Activated T-cell treated with anti-CD3 and anti-CD28 coated beads, Interleukin-2, amount 50 U/mL, for 4 hours (primary cell): ENCODE data around the gene TAF1B. TPM values are rescaled to one million over a fixed set of nuclear protein-coding genes. Genes with fewer than 3 reads are reported as not detected.
"Not testable (repeated sequence)": the region's sequence is repeated elsewhere in the genome, so short reads cannot be mapped to it uniquely, and the experiment has no call there.

ENCODE experiments used
- ATAC-seq, 2 donors: fragments of 200-7000 bp; cut with Tn5 transposase; one replicate each; pipeline ENCODE4 v1.10.0; 2021
- DNase-seq: peaks from one replicate; pipeline ENCODE4 v3.0.0-alpha.2; 2020
- H3K27me3 Mint-ChIP-seq: one replicate; pipeline ENCODE4 v1.8.0; 2021; ENCODE audit warnings: low read depth, mixed read lengths
- H3K36me3 Mint-ChIP-seq: one replicate; pipeline ENCODE4 v1.8.0; 2022; ENCODE audit warnings: mixed read lengths; ENCODE audit not compliant: insufficient read depth
- H3K4me1 Mint-ChIP-seq: one replicate; pipeline ENCODE4 v1.8.0; 2021; ENCODE audit warnings: low read depth, mixed read lengths
- H3K4me3 Mint-ChIP-seq: one replicate; pipeline ENCODE4 v1.8.0; 2021; ENCODE audit warnings: mild to moderate bottlenecking, moderate library complexity, mixed read lengths
- H3K9me3 Mint-ChIP-seq: one replicate; pipeline ENCODE4 v1.8.0; 2021; ENCODE audit warnings: mixed read lengths
- total RNA-seq, 3 donors: library from RNA; stranded (reverse); gene quantifications; one replicate each; pipeline ENCODE4 v1.2.1, GENCODE V29; 2021

The TAF1B gene
- total RNA-seq, 3 donors from 2014 or later: 23.3 to 29.6 (median 26.4) TPM

GRCh38 chr2:9835068-9835467, 8.2 kb upstream of the TAF1B start:
- H3K4me1 Mint-ChIP-seq, ATAC-seq, DNase-seq, H3K27me3 Mint-ChIP-seq, H3K4me3 Mint-ChIP-seq, H3K9me3 Mint-ChIP-seq, H3K36me3 Mint-ChIP-seq: not testable (repeated sequence)

GRCh38 chr2:9836074-9836473, 7.2 kb upstream of the TAF1B start:
- H3K9me3 Mint-ChIP-seq: no peaks in the 10 kb centered on the region

GRCh38 chr2:9836517-9836916, 6.8 kb upstream of the TAF1B start:
- peaks cover 8% of the 10 kb centered on the region for H3K27me3 Mint-ChIP-seq
- ATAC-seq (no peak), DNase-seq (no peak)
- H3K4me1 Mint-ChIP-seq: no peaks in the 10 kb centered on the region
- no peaks in the 10 kb centered on the region for H3K36me3 Mint-ChIP-seq
- H3K9me3 Mint-ChIP-seq: no peaks in the 10 kb centered on the region
- H3K4me3 Mint-ChIP-seq: no peak overlapping the region

More at GRCh38 chr2:9836074-9836473, 7.2 kb upstream of the TAF1B start:
- H3K27me3 Mint-ChIP-seq: peaks cover 8% of the 10 kb centered on the region
- no peaks in the 10 kb centered on the region for H3K4me1 Mint-ChIP-seq
- H3K36me3 Mint-ChIP-seq: no peaks in the 10 kb centered on the region
- no peak for DNase-seq
- H3K4me3 Mint-ChIP-seq: no peak overlapping the region
- ATAC-seq: no peak

- no peak overlapping the region for H3K4me3 Mint-ChIP-seq
- ATAC-seq (no peak), DNase-seq (no peak)
- H3K27me3 Mint-ChIP-seq: peaks cover 3% of the 10 kb centered on the region
- no peaks in the 10 kb centered on the region for H3K4me1 Mint-ChIP-seq
- H3K9me3 Mint-ChIP-seq: no peaks in the 10 kb centered on the region
- no peaks in the 10 kb centered on the region for H3K36me3 Mint-ChIP-seq
Observed at GRCh38 chr2:9837451-9837850, 5.8 kb upstream of the TAF1B start.

GRCh38 chr2:9838391-9838790, 4.9 kb upstream of the TAF1B start:
- Mint-ChIP-seq H3K9me3 (no peaks in the 10 kb centered on the region), H3K27me3 (no peaks in the 10 kb centered on the region), H3K36me3 (no peaks in the 10 kb centered on the region), H3K4me1 (peaks cover 3% of the 10 kb centered on the region), H3K4me3 (no peak overlapping the region)
- ATAC-seq (no peak), DNase-seq (no peak)

- Mint-ChIP-seq H3K27me3 (no peaks in the 10 kb centered on the region), H3K36me3 (peaks cover 11% of the 10 kb centered on the region), H3K9me3 (no peaks in the 10 kb centered on the region), H3K4me1 (peaks cover 33% of the 10 kb centered on the region), H3K4me3 (peak overlapping the region; percentile 87)
- DNase-seq (no peak), ATAC-seq (no peak)
Observed at GRCh38 chr2:9842487-9843228, 616 bp upstream of the TAF1B start.

GRCh38 chr2:9844036-9844483, 786 bp downstream of the TAF1B start:
- H3K27me3 Mint-ChIP-seq: no peaks in the 10 kb centered on the region
- ATAC-seq: no peak
- no peaks in the 10 kb centered on the region for H3K9me3 Mint-ChIP-seq
- DNase-seq: no peak
- H3K4me1 Mint-ChIP-seq: peaks cover 38% of the 10 kb centered on the region
- peak overlapping the region; percentile 87 for H3K4me3 Mint-ChIP-seq
- peaks cover 15% of the 10 kb centered on the region for H3K36me3 Mint-ChIP-seq

GRCh38 chr2:9844576-9844975, 1.3 kb downstream of the TAF1B start:
- peak; percentile 29 to 46 for ATAC-seq
- Mint-ChIP-seq H3K9me3 (no peaks in the 10 kb centered on the region), H3K4me3 (peak overlapping the region; percentile 87), H3K4me1 (peaks cover 38% of the 10 kb centered on the region), H3K36me3 (peaks cover 15% of the 10 kb centered on the region), H3K27me3 (no peaks in the 10 kb centered on the region)
- DNase-seq: no peak

- peaks cover 38% of the 10 kb centered on the region for H3K4me1 Mint-ChIP-seq
- no peak overlapping the region for H3K4me3 Mint-ChIP-seq
- no peak for ATAC-seq
- H3K9me3 Mint-ChIP-seq: no peaks in the 10 kb centered on the region
- DNase-seq: no peak
- no peaks in the 10 kb centered on the region for H3K27me3 Mint-ChIP-seq
- H3K36me3 Mint-ChIP-seq: peaks cover 29% of the 10 kb centered on the region
Observed at GRCh38 chr2:9846554-9846953, 3.3 kb downstream of the TAF1B start.

- Mint-ChIP-seq H3K27me3 (no peaks in the 10 kb centered on the region), H3K9me3 (no peaks in the 10 kb centered on the region), H3K4me3 (no peak overlapping the region), H3K36me3 (peaks cover 32% of the 10 kb centered on the region), H3K4me1 (peaks cover 38% of the 10 kb centered on the region)
- ATAC-seq (no peak), DNase-seq (no peak)
Observed at GRCh38 chr2:9847140-9847539, 3.9 kb downstream of the TAF1B start.

- peaks cover 4% of the 10 kb centered on the region for H3K4me1 Mint-ChIP-seq
- H3K9me3 Mint-ChIP-seq: peaks cover 9% of the 10 kb centered on the region
- ATAC-seq (no peak), DNase-seq (no peak)
- H3K27me3 Mint-ChIP-seq: no peaks in the 10 kb centered on the region
- peaks cover 62% of the 10 kb centered on the region for H3K36me3 Mint-ChIP-seq
- no peak overlapping the region for H3K4me3 Mint-ChIP-seq
Observed at GRCh38 chr2:9852881-9853280, 9.6 kb downstream of the TAF1B start.

- no peak overlapping the region for H3K4me3 Mint-ChIP-seq
- H3K27me3 Mint-ChIP-seq: no peaks in the 10 kb centered on the region
- ATAC-seq: no peak
- DNase-seq: no peak
- peaks cover 70% of the 10 kb centered on the region for H3K36me3 Mint-ChIP-seq
- H3K4me1 Mint-ChIP-seq: no peaks in the 10 kb centered on the region
- peaks cover 20% of the 10 kb centered on the region for H3K9me3 Mint-ChIP-seq
Observed at GRCh38 chr2:9857814-9858729, 14.8 kb downstream of the TAF1B start.

GRCh38 chr2:9858730-9859068, 15.4 kb downstream of the TAF1B start:
- DNase-seq: no peak
- H3K36me3 Mint-ChIP-seq: peaks cover 64% of the 10 kb centered on the region
- H3K4me3 Mint-ChIP-seq: no peak overlapping the region
- peaks cover 20% of the 10 kb centered on the region for H3K9me3 Mint-ChIP-seq
- no peaks in the 10 kb centered on the region for H3K4me1 Mint-ChIP-seq
- no peak for ATAC-seq
- H3K27me3 Mint-ChIP-seq: no peaks in the 10 kb centered on the region

- H3K36me3 Mint-ChIP-seq: peaks cover 48% of the 10 kb centered on the region
- peaks cover 25% of the 10 kb centered on the region for H3K9me3 Mint-ChIP-seq
- not testable (repeated sequence) for H3K4me3 Mint-ChIP-seq, DNase-seq, H3K27me3 Mint-ChIP-seq, H3K4me1 Mint-ChIP-seq, ATAC-seq
Observed at GRCh38 chr2:9860922-9861580, 17.8 kb downstream of the TAF1B start.
